Neural cell (in vitro differentiated cells): ENCODE measurements around the gene PIGK.

Experiments
- CTCF ChIP-seq: fragments of 450-650 bp; IDR thresholded peaks from 2 replicates; pipeline ENCODE4 v1.5.1; 2014; ENCODE audit warnings: antibody characterized with exemption, mild to moderate bottlenecking, moderate library complexity; ENCODE audit not compliant: poor library complexity, severe bottlenecking
- EP300 ChIP-seq: fragments of 450-650 bp; conservative IDR thresholded peaks from 2 replicates; pipeline ENCODE4 v1.6.1; 2014; ENCODE audit warnings: antibody characterized with exemption, mild to moderate bottlenecking, moderate library complexity; ENCODE audit not compliant: poor library complexity, severe bottlenecking
- EZH2 ChIP-seq: fragments of 200-600, 300-800 bp; shearing (Covaris generic), sonication (generic); IDR thresholded peaks from 2 replicates; pipeline ENCODE4 v1.6.1; 2014; ENCODE audit warnings: antibody characterized with exemption, low read length, borderline replicate concordance, mild to moderate bottlenecking; ENCODE audit not compliant: insufficient read depth, poor library complexity, severe bottlenecking
- POLR2AphosphoS5 ChIP-seq: IDR thresholded peaks from 2 replicates; pipeline ENCODE4 v1.6.1; 2012
- RAD21 ChIP-seq: fragments of 450-650 bp; conservative IDR thresholded peaks from 2 replicates; pipeline ENCODE4 v1.6.1; 2014; ENCODE audit warnings: antibody characterized with exemption, mild to moderate bottlenecking, moderate library complexity
- TAF1 ChIP-seq: IDR thresholded peaks from 2 replicates; pipeline ENCODE4 v1.6.1; 2012; ENCODE audit warnings: low read depth
- TF ChIP-seq, protein P1 (sequence below): IDR thresholded peaks from 2 replicates; pipeline ENCODE4 v1.6.1; 2012; ENCODE audit warnings: borderline replicate concordance

GRCh38 chr1:77133731-77134358 is 85.4 kb downstream of the PIGK start:
- no peak for TF ChIP-seq CTCF
- no peak for TF ChIP-seq EP300
- no peak for TF ChIP-seq EZH2
- no peak for TF ChIP-seq TAF1
- no peak for TF ChIP-seq POLR2AphosphoS5
- no peak for TF ChIP-seq RAD21
- TF ChIP-seq, protein P1, sequence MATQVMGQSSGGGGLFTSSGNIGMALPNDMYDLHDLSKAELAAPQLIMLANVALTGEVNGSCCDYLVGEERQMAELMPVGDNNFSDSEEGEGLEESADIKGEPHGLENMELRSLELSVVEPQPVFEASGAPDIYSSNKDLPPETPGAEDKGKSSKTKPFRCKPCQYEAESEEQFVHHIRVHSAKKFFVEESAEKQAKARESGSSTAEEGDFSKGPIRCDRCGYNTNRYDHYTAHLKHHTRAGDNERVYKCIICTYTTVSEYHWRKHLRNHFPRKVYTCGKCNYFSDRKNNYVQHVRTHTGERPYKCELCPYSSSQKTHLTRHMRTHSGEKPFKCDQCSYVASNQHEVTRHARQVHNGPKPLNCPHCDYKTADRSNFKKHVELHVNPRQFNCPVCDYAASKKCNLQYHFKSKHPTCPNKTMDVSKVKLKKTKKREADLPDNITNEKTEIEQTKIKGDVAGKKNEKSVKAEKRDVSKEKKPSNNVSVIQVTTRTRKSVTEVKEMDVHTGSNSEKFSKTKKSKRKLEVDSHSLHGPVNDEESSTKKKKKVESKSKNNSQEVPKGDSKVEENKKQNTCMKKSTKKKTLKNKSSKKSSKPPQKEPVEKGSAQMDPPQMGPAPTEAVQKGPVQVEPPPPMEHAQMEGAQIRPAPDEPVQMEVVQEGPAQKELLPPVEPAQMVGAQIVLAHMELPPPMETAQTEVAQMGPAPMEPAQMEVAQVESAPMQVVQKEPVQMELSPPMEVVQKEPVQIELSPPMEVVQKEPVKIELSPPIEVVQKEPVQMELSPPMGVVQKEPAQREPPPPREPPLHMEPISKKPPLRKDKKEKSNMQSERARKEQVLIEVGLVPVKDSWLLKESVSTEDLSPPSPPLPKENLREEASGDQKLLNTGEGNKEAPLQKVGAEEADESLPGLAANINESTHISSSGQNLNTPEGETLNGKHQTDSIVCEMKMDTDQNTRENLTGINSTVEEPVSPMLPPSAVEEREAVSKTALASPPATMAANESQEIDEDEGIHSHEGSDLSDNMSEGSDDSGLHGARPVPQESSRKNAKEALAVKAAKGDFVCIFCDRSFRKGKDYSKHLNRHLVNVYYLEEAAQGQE: no peak
